ENCODE data around the gene ADAT3.
A peak's percentile ranks its signal among the peaks of the same experiment; 100 is the strongest.

Gene ADAT3

DNA sequence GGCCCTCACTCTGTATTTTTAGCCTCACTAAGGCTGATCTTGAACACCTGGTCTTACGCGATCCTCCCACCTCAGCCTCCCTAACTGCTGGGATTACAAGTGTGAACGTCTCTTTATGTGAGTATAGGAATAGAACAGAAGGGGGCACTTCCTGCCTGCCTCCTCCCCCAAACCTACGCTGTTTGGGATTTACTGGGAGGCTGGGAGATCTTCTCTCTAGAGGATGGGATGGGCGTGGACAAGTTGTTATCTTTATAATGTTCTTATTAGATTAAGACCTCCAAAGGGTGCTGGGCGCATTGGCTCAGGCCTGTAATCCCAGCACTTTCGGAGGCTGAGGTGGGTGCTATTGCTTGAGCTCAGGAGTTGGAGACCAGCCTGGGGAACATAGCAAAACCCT, 32.9 kb downstream of the ADAT3 start:
- DNase-seq (ENCODE audit: low read depth): no peak

DNA sequence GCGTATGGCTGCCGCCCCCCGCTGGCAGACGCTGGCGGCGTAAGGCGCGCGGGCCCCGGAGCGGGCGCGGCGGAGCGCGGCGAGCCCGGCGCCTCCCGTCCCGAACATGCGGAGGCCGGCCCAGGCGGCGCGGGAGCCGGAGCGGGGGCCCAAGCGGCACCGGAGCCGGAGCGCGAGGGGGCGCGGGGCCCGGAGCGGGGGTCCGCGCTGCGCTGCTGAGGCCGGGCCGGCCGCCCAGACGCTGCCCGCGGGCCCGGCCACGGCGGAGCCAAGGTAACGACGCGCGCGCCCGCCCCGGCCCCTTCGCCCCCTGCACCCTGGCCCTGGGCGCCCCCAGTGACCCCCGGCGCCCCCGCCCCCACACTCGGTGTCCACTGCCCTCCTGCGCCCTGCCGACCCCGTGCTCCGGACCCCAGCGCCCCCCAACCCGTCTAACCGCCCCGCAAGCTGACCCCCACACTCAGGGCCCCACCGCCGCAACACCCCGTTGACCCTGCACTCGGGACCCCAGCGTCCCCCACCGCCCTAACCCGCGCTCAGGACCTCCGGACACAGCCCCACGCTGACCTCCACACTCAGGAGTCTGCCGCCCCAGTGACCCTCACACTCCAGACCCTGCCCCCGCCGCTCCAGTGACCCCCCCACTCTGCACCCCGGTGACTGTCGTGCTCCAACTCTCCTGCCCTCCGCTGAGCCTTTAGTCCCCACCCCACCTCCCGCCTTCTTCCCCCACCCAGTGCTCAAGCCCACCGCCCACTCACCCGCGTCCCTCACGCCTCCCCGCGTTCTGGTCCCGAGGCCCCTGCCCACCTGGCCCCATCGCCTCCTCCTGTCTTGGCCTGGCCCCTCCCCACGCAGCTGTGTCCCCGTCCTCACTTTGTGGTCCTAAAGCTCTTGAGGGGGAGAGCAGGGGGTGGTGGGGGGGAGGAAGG, 36.2 kb downstream of the ADAT3 start, which contains the start of gene CSNK1G2:
Gene CSNK1G2, plus strand, starts transcription at position 27 of the 932 bp plus-strand sequence. CDS start 28,601 bp downstream, outside the sequence.
- no peak for DNase-seq (ENCODE audit: low read depth)

DNA sequence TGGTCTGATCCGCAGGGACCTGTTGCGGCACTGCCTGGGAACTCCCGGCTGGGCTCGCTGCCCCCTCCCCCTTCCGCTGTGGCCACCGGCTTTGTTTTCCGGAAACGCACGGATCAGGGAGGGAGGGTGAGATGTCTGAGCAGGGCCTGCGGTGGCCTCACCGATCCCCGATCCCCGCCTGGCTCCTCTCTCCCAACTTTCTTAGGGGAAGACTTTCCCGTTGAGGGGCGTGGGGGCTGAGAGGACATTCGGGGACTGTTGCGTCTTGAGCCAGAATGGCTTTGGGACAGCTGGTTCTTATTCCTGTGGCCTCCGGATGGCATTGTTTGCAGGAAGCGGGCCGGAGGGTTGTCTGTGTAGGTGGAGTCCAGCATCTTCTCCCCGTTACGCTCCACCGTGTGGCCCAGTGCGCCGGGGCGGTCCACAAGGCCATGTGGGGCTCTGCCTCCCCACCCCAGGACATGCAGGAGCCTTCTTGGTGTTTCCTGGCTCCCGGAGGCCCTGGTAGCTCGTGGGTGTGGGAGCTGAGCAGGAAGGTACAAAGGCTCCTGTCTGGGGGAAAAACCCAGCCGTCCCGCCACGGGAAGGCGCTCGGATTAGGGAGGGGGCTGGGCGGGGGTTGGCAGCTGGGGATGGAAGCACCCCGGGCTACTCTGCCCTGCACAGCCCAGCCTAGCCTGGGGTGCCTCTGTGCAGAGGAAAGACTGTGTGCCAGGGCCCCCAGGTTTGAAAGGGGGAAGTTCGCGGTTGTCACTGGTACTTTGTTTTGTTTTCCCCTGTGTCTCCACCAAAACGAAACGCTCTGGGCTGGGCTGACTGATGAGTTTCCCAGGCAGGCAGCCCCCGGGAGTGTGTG, 37.1 kb downstream of the ADAT3 start:
- peak; percentile 78 for DNase-seq (ENCODE audit: low read depth)

DNA sequence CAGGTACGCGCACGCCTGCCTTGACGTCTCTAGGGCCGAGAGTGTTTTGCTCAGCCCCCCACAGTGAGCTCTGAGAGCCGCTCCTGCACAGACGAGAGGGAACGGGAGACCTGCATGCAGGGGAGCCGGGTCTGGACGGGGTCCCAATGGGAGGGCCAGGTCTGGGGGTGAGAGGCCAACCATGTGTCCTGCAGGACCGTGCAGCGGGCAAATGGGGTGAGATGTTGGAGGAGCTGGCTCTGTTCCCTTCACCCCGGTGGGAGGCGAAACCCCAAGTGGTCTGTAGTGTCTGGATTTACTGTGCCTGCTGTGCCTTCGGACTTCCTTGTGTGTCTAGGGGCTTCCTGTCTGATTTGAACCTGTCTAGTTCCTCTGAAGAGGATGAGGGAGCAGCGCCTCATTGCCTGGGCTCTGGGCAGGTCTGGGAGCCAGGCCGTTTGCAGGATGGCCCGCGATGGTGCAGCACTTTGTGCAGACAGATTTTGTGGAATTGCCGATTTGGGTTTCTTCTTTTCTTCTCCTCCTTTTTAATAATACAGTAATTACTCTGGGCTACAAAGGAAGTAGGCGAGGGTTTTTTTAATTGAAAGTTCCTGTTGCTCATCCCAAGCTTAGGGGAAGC, 37.8 kb downstream of the ADAT3 start:
- DNase-seq (ENCODE audit: low read depth): no peak

DNA sequence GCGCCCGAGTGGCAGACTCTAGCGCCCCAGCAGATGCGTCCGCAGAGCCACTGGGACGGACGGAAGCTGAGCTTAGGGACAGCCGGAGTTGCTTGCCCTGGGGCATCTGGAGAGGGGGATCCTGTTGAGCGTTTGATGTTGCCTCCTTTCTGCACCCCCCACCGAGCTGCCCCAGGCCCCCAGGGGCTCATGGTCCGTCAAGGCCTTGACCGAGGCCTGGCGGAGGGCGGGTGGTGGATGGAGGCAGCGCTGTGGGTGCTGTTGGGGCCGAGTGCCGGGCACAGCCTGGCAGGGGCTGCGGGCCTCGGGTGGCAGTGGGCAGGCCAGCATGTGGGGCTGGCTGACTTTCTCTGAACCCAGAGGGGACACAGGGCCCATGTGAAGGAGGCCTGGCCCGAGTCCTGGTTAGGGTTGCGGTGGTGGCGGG, 38.5 kb downstream of the ADAT3 start:
- DNase-seq (ENCODE audit: low read depth): no peak

DNA sequence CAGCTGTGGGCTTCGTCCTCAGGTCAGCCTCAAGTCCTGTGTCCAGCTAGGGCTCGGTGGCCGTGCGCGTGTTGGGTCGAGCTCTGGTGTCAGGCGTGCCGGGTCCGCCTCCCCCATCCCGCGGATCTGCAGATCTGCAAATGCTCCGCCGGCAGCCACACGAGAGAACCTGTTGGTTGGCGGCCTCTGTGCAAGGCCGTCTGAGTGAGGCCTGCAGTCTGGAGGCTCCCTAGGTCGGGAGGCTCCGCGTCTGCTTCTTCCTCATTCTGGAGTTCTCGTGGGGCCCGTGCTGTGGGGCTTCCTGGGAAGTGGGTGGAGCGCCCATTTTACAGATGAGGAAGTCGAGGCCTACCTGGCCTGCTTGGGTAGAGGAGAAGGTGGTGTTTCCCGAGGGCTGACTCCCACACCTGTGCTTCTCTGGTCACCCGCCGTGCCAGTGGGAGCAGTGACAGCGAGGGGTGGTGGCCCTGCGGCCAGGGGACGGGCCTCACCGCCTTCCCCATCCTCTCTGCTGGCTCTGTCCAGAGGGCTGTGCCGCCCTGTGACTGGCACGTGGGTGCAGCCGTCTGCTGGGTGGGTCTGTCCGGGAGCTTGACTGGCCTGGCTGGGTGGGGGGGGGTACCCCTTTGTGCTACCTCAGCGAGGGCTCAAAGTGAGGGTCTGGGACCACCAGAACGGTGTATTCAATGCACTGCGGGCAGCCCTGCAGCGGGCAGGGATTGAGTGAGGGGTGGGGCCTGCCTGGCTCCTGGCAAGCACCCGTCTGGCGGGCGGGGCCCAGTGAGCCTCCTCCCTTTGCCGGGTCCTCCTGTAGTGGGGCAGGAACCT, 39.1 kb downstream of the ADAT3 start:
- DNase-seq (ENCODE audit: low read depth): no peak

DNA sequence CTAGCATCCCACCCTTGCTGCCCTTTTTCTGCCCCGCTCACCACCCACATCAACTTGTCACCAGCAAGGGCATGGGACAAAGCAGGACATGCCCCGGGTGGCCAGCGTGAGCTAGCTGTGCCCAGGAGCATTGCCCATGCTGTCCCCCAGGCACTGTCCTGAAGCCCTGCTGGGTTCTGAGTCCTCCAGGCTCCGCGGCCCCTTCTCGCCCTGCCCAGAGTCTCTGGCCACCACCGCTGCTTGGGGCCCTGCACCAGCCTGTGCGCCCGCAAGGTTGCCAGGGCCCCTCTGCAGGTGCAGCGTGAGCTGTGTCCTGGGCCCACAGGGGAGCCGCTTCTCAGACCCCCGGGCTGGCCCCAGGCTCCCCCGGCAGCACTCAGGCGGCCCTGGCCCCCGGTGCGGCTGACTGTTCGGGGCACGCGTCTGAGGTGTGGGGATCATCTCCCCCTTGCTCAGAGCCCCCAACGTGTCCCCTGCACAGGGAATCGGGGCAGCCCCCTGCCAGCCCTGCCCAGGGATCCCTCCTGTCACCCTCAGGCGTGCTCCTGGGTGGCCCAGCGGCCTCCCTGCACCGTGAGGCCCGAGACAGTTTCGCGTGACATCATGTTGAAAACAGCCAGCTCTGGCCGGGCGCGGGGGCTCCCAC, 39.8 kb downstream of the ADAT3 start:
- DNase-seq (ENCODE audit: low read depth): no peak

DNA sequence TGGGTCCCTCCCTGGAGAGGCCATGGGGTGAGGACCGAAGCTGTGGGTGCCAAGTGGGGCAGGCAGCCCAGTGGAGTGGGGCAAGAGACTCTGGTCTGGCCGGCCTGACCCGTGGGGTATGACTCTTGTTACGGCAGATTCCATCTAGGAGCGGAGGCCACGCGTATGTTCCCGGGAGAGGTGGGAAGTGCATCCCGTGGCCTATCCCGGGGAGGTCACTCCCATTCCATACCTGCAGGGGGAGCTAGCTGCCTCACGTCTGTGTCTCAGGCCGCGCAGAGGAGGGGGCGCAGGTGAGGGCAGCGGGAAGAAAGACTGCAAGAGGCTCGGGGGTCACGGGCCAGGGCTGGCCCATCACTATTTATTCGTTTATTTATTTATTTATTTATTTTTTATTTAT, 40.7 kb downstream of the ADAT3 start:
- DNase-seq (ENCODE audit: low read depth): no peak

DNA sequence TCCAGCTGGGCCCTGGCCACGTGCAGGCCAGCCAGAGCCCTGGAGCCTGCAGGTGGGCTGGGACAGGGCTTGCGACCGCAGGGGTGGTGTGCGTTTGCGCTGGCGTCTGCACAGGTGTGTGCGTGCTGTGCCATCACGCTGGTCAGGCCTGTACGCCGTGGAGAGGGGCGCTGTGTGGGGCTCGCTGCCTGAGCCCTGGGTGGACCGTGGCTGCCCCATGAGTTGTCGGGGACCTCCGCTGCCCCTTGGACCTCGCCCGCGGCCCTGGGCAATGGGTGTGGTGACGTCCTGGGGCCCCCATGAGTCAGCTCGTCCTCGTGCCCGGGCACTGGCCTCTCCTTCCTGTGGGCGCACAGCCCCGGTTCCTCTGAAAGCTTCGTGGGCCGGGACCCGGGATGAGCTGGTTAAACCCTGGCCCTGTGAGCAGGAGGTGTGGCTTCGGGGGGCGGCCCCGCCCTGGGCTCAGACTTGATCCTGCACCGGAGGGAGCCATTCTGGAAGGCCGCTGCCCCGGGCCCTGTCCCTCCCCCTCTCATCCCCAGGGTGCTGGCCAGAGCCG, 42.5 kb downstream of the ADAT3 start:
- no peak for DNase-seq (ENCODE audit: low read depth)

DNA sequence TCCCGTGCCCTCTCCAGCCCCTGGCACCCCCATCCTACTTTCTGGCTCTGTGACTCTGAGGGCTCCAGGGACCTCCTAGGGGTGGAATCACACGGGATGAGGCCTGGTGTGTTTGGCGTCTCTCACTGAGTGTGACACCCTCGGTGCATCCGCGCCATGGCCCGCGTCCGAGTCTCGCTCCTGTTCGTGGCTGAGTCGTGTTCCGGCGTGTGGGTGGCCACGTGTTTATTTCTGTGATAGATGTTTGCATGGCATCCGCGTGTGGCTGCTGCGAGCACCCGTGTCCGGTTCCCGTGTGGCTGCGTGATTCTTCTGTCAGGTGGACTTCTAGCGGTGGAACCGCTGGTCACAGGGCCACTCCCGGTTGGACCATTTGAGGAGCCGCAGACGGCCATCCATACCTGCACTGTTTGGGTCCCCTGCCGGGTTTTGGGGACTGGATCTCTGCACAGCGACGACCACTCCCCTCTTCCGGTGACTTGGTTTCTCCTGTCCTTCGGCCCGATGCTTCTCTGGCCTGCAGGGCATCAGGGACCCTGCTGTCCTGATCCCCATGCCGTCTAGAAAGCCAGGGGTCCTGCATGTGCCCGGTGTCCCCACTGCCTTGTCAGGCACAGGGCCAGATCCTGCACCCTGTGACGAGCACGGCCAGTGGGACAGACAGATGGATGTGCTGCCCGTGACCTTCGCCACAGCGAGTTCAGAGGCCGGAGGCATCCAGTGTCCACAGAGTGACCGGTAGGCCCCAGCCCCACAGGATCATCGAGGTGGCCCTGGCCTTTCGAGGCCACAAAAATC, 44.3 kb downstream of the ADAT3 start:
- DNase-seq (ENCODE audit: low read depth): no peak

DNA sequence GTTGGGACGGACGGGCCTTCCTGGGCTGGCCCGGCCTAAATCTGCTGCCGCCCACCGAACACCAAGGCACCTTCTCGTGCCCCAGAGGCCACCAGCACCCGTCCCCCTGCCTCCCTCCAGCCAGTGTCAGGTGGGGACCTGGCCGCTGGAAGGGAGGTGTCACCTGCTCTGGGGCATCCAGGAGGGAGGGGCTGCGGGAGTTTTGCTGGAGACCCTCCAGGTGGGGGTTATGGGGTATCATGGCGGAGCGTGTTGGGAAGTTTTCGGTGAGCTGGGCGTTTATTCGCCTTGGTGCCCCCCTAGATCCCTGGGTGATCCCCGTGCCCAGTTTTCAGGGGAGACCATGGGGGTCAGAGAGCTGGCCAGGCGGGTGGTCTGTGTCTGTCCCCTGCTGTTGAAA, 45.4 kb downstream of the ADAT3 start:
- DNase-seq (ENCODE audit: low read depth): no peak

DNA sequence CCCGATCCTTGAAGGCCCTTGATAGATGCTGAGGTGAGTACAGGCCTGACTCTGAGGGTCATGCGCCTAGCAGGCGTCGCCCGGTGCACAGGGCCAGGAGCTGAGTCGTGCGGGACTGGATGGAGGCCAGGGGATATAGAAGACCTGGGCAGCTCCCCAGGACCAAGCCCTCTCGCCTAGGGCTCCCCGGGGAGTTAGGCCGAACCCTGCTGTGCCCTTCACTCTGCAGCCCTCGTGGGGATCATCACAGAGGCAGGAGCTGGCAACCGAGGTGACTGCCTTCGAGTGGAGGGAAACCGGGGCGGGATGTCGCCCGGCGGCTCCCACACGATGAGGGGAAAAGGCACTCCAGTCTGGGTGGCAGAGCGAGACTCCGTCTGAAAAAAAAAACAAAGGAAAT, 47.4 kb downstream of the ADAT3 start:
- no peak for DNase-seq (ENCODE audit: low read depth)

DNA sequence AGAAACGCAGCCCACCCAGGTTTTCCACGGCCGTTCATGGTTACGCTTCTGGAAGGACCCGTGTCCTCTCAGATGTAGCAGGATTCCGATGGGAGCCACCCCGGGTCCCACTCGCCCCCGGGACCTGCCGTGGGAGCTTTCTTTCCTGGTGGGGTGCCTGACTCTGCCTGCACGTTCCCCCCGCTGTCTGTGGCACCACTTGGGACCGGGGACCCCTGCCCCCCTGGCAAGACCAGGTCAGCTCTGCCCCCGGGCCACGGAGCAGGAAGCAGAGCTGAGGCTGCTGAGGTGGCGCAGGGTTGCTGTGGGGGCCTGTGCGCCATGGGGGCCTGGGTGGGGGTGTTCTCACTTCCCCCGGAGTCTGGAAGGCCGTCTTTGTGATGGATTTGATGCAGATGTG, 47.8 kb downstream of the ADAT3 start:
- DNase-seq (ENCODE audit: low read depth): no peak

DNA sequence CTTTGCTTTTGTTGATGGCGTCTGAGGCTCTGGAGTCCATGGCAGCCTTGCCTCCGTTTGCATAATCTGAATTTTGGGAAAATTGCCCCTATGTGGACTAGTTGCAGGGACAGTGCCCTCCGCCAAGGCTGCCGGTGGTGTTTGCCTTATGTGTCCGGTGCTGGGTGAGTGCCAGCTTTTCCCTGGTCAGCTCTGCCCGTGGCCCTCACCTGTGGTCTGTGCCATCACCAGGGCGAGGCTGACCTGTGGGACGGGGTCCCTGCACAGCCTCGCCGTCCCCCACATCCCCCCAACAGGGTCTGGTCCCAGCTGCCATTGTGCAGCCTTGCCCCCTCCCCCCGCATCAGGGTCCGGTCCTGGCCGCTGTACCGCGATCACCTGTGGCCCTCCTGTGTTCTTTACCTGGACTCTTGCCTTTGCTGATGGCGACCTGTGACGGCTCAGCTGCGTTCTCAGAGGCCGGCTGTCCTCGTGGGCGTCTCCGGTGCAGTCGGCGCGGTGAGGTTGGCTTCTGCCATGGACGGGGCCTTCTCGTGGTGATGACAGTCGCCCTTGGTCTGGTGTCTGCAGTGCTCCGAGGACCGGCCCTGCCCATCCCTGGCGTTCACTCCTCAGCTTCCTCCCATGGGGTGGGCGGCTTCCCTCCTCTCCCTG, 48.4 kb downstream of the ADAT3 start:
- no peak for DNase-seq (ENCODE audit: low read depth)

DNA sequence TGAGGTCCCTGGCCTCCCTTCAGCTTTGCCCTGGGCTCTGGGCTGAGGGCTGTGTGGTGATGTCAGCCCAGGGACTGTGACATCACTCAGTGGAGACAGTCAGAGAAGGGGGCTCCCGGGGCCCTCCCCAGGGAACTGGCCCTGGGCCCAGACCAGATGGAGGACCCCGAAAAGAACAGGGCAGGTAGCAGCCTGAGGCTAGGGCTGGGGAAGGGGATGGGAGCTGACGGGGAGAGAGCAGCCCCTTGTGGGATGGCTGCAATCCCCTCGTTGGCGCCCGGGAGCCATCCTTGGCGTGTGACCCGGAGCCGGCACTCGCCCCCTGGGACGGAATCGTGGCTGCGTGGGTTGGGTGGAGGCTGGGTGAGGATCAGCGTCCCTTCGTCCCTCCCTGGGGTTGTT, 49.3 kb downstream of the ADAT3 start:
- no peak for DNase-seq (ENCODE audit: low read depth)

DNA sequence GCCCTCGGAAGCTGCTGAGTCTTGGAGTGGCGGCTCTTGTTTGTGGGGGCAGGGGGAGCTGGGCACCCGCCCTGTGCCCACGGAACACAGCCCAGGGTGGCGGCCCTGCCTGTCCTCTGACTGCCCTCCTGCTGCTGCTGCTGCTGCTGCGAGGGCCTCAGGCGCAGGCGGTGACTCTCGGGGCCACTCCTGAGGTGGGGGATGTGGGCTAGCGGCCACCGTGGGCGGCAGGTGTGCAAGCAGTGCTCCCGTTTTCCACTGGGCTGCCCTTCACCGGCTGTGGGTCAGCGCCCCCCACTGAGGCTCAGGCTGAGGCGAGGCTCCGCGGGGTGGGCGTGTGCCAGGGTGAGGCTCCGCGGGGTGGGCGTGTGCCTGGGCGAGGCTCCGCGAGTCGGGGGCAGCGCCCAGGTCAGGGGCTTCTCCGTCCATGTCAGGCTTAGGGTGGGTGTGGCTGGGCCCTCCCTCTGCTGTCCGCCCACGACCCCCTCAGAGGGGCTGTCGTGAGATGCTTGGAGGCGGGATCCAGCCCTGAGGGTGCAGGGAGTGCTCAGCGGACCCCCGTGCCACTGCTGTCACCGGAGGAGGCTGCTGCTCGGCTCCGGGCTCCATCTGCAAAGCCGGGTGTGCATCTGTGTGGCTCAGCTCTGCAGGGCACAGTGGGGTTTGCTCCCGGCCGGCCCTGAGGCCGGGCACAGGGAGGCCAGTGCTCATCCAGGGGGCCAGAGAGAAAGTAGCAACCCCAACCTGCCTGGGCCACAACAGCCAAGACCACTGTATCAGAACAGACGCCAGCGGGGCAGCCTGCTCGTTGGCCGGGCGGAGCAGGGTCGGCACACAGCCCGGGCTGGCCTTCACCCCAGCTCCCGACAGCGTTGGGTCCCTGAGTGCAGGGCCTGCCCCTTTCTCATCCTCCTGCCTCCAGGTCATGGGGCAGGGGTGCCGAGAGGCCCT, 50.2 kb downstream of the ADAT3 start:
- DNase-seq (ENCODE audit: low read depth): no peak

DNA sequence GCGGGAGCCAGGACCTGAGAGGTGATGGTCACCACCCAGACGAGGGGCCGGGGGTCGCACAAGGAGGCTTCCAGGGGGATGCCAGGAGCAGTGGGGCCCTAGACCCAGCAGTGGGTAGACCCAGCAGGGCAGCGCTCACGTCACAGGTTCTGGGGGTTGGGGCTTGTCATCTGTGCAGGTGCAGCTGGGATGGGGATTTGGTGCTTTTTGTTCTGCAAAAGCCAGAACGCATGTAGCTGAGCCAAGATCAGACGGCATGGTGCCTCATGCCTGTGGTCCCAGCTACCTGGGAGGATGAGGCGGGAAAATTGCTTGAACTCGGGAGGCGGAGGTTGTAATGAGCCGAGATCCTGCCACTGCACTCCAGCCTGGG, 50.9 kb downstream of the ADAT3 start:
- no peak for DNase-seq (ENCODE audit: low read depth)

DNA sequence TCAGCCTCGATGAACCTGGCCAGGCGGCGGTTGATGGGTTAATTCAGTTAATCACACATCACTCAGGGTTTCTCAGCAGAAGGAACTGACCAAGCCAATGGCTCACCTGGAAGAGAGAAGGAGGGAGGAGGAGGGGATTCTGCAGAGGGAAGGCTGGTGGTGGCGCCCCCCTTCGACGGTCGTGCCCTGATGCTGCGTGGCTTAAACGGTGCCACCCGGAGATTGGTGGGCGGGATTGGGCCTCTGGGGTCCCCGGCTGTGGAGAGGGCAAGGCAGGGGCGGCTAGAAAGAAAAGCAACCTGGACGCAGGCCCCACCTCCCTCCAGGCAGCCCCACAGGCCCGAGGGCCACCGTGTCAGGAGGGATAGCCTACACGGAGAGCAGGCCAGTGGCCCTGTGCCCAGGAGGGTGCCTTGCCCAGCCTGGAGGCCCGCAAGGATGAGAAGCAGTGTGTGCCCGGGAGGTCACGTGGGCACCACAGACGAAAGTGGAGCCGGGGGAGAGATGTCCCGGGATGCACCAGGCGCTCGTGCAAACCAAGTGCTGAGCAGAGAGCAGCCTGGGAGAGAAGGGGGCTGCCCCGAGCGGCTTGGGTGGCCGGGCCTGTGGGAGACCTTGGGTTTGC, 51.8 kb downstream of the ADAT3 start:
- no peak for DNase-seq (ENCODE audit: low read depth)
